GM23338 (cell line): ENCODE measurements around the gene HEMK1. TPM values are rescaled to one million over a fixed set of nuclear protein-coding genes. Genes with fewer than 3 reads are reported as not detected.

Experiments used
- EZH2 ChIP-seq: fragments of 200-600 bp; sonication (generic); IDR thresholded peaks from one replicate; pipeline ENCODE4 v1.8.0; 2017; ENCODE audit warnings: antibody characterized with exemption, mild to moderate bottlenecking, low read depth; ENCODE audit not compliant: unreplicated experiment
- EZH2phosphoT487 ChIP-seq: fragments of 200-600 bp; sonication (generic); IDR thresholded peaks from one replicate; pipeline ENCODE4 v1.8.1; 2018; ENCODE audit warnings: antibody characterized with exemption; ENCODE audit not compliant: unreplicated experiment
- JUNB ChIP-seq: IDR thresholded peaks from one replicate; pipeline ENCODE4 v1.6.1; 2016; ENCODE audit warnings: antibody characterized with exemption; ENCODE audit not compliant: unreplicated experiment
- NANOG ChIP-seq: IDR thresholded peaks from 2 replicates; pipeline ENCODE4 v1.6.1; 2016; ENCODE audit warnings: antibody characterized with exemption, borderline replicate concordance
- POLR2AphosphoS5 ChIP-seq: IDR thresholded peaks from 2 replicates; pipeline ENCODE4 v1.6.1; 2016; ENCODE audit warnings: antibody characterized with exemption, low read depth
- STAT1 ChIP-seq: IDR thresholded peaks from one replicate; pipeline ENCODE4 v1.6.1; 2016; ENCODE audit warnings: antibody characterized with exemption; ENCODE audit not compliant: unreplicated experiment
- ZNF331 ChIP-seq: fragments of 250-450 bp; sonication (Bioruptor Pico); IDR thresholded peaks from 2 replicates; pipeline ENCODE4 v1.5.0; 2020; ENCODE audit warnings: low read depth, mild to moderate bottlenecking, moderate library complexity
- polyA plus RNA-seq: library from polyadenylated mRNA; unstranded; fragments of >200 nt; fragmentation: Nextera tagmentation; extraction: Ambion mirVana; gene quantifications from 2 replicates; pipeline ENCODE4 v1.2.1, GENCODE V29; 2016
- total RNA-seq: library from RNA; depleted of rRNA; stranded (reverse); fragments of >200 nt; shearing (Covaris generic); gene quantifications from 2 replicates; pipeline ENCODE4 v1.2.3, GENCODE V29; 2014
- TF ChIP-seq, protein P1 (sequence below): fragments of 250-450 bp; sonication (Bioruptor Pico); IDR thresholded peaks from 2 replicates; pipeline ENCODE4 v1.5.0; 2020; ENCODE audit warnings: mild to moderate bottlenecking, moderate library complexity
- TF ChIP-seq, protein P2 (sequence below): IDR thresholded peaks from 2 replicates; pipeline ENCODE4 v1.6.1; 2016; ENCODE audit warnings: antibody characterized with exemption
- TF ChIP-seq, protein P3 (sequence below): IDR thresholded peaks from one replicate; pipeline ENCODE4 v1.6.1; 2018; ENCODE audit warnings: antibody characterized with exemption; ENCODE audit not compliant: unreplicated experiment

The HEMK1 gene
- total and polyA plus RNA-seq, 2 experiments from 2014 or later: 5.6 to 10.1 TPM

DNA sequence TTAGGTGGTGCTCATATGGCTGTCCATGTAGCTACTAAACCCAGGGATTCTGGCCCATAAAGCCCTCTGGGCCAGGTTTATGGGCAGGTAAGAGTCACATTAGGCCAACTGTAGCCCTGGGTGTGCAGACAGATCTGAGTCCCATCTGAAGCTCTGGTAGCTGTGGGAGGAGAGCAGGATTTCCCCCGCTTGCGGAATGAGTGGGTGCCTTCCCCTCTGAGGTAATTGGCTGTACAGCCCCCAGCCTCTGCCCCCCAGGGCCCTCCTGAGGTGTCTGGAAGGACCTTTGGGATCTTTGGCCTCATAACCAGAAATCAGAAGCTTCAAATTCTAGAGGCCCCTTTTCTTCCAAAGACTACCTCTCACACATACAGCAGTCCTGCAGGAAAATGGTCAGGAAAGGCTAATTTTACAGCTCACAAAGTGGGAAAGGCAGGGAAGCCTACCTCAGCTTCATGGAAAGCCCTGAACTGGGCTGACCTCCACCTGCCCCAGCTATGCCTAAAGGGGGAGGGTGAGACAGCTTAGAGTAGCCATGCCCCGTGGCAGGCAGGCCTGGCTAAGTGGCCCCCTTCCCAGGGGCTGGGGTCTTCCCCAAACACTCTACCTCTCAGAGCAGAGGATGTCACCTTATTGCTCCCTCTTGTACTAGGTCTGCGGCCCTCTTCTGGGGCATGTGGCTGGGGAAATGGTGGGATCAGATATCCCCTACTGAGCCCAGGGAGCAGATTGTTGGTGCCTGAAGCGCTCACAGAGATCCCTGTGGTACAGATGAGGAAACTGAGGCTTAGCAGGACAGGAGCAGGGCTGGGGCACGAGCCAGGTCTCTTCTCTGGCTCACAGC lies 16.8 kb downstream of the HEMK1 start (continued):
- TF ChIP-seq, protein P1, sequence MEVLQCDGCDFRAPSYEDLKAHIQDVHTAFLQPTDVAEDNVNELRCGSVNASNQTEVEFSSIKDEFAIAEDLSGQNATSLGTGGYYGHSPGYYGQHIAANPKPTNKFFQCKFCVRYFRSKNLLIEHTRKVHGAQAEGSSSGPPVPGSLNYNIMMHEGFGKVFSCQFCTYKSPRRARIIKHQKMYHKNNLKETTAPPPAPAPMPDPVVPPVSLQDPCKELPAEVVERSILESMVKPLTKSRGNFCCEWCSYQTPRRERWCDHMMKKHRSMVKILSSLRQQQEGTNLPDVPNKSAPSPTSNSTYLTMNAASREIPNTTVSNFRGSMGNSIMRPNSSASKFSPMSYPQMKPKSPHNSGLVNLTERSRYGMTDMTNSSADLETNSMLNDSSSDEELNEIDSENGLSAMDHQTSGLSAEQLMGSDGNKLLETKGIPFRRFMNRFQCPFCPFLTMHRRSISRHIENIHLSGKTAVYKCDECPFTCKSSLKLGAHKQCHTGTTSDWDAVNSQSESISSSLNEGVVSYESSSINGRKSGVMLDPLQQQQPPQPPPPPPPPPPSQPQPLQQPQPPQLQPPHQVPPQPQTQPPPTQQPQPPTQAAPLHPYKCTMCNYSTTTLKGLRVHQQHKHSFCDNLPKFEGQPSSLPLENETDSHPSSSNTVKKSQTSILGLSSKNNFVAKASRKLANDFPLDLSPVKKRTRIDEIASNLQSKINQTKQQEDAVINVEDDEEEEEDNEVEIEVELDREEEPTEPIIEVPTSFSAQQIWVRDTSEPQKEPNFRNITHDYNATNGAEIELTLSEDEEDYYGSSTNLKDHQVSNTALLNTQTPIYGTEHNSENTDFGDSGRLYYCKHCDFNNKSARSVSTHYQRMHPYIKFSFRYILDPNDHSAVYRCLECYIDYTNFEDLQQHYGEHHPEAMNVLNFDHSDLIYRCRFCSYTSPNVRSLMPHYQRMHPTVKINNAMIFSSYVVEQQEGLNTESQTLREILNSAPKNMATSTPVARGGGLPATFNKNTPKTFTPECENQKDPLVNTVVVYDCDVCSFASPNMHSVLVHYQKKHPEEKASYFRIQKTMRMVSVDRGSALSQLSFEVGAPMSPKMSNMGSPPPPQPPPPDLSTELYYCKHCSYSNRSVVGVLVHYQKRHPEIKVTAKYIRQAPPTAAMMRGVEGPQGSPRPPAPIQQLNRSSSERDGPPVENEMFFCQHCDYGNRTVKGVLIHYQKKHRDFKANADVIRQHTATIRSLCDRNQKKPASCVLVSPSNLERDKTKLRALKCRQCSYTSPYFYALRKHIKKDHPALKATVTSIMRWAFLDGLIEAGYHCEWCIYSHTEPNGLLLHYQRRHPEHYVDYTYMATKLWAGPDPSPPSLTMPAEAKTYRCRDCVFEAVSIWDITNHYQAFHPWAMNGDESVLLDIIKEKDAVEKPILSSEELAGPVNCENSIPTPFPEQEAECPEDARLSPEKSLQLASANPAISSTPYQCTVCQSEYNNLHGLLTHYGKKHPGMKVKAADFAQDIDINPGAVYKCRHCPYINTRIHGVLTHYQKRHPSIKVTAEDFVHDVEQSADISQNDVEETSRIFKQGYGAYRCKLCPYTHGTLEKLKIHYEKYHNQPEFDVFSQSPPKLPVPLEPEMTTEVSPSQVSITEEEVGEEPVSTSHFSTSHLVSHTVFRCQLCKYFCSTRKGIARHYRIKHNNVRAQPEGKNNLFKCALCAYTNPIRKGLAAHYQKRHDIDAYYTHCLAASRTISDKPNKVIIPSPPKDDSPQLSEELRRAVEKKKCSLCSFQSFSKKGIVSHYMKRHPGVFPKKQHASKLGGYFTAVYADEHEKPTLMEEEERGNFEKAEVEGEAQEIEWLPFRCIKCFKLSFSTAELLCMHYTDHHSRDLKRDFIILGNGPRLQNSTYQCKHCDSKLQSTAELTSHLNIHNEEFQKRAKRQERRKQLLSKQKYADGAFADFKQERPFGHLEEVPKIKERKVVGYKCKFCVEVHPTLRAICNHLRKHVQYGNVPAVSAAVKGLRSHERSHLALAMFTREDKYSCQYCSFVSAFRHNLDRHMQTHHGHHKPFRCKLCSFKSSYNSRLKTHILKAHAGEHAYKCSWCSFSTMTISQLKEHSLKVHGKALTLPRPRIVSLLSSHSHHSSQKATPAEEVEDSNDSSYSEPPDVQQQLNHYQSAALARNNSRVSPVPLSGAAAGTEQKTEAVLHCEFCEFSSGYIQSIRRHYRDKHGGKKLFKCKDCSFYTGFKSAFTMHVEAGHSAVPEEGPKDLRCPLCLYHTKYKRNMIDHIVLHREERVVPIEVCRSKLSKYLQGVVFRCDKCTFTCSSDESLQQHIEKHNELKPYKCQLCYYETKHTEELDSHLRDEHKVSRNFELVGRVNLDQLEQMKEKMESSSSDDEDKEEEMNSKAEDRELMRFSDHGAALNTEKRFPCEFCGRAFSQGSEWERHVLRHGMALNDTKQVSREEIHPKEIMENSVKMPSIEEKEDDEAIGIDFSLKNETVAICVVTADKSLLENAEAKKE (CRISPR knock-in tag): no peak
- TF ChIP-seq, protein P2, sequence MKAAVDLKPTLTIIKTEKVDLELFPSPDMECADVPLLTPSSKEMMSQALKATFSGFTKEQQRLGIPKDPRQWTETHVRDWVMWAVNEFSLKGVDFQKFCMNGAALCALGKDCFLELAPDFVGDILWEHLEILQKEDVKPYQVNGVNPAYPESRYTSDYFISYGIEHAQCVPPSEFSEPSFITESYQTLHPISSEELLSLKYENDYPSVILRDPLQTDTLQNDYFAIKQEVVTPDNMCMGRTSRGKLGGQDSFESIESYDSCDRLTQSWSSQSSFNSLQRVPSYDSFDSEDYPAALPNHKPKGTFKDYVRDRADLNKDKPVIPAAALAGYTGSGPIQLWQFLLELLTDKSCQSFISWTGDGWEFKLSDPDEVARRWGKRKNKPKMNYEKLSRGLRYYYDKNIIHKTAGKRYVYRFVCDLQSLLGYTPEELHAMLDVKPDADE: no peak
- TF ChIP-seq NANOG (no peak), EZH2 (no peak), JUNB (no peak), ZNF331 (CRISPR knock-in tag) (no peak), STAT1 (no peak), POLR2AphosphoS5 (no peak), EZH2phosphoT487 (no peak)
- TF ChIP-seq, protein P3, sequence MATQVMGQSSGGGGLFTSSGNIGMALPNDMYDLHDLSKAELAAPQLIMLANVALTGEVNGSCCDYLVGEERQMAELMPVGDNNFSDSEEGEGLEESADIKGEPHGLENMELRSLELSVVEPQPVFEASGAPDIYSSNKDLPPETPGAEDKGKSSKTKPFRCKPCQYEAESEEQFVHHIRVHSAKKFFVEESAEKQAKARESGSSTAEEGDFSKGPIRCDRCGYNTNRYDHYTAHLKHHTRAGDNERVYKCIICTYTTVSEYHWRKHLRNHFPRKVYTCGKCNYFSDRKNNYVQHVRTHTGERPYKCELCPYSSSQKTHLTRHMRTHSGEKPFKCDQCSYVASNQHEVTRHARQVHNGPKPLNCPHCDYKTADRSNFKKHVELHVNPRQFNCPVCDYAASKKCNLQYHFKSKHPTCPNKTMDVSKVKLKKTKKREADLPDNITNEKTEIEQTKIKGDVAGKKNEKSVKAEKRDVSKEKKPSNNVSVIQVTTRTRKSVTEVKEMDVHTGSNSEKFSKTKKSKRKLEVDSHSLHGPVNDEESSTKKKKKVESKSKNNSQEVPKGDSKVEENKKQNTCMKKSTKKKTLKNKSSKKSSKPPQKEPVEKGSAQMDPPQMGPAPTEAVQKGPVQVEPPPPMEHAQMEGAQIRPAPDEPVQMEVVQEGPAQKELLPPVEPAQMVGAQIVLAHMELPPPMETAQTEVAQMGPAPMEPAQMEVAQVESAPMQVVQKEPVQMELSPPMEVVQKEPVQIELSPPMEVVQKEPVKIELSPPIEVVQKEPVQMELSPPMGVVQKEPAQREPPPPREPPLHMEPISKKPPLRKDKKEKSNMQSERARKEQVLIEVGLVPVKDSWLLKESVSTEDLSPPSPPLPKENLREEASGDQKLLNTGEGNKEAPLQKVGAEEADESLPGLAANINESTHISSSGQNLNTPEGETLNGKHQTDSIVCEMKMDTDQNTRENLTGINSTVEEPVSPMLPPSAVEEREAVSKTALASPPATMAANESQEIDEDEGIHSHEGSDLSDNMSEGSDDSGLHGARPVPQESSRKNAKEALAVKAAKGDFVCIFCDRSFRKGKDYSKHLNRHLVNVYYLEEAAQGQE: no peak
